ENCODE data around the gene WDTC1. TPM values are rescaled to one million over a fixed set of nuclear protein-coding genes. Genes with fewer than 3 reads are reported as not detected.

Gene WDTC1
- total RNA-seq, 1 experiment from 2014 or later = 26.6 TPM

GRCh38 chr1:27307874-27308598 lies 73.6 kb downstream of the WDTC1 start:
- H3K27me3 ChIP-seq (ENCODE audit: insufficient read depth, low read length) = no peaks in the 10 kb centered on the region
- H3K9me3 ChIP-seq (ENCODE audit: control insufficient read depth in 1 of 2, insufficient read depth in 1 of 2, low read depth in 1 of 2, low read length in 2 of 2) = no peaks in the 10 kb centered on the region
- ATAC-seq (no peak), DNase-seq (ENCODE audit: low read depth, low spot score) (no peak)
- no peaks in the 10 kb centered on the region for H3K79me2 ChIP-seq (ENCODE audit: insufficient read depth, low read length)
- ChIA-PET RAD21 (ENCODE audit: low non-redundant PET in 1 of 2, low total read pairs in 2 of 2, uncharacterized antibody in 2 of 2, unreplicated experiment in 2 of 2) (no interaction called here), POLR2A (interaction anchor here (1.6 kb wide), 1 partner anchor 75 kb away, joined by 4 read pairs; the partner anchor contains the start of gene CD164L2), CTCF (interaction anchor here (0.9 to 2.8 kb wide), 7 partner anchors 9 to 211 kb away, joined by 3 to 11 read pairs (median 3); no protein-coding TSS in a partner anchor)
- no peak overlapping the region for H3K9ac ChIP-seq (ENCODE audit: low read length)
- no peaks in the 10 kb centered on the region for H3K9me2 ChIP-seq (ENCODE audit: insufficient read depth)
- no peak overlapping the region for H2AFZ ChIP-seq (ENCODE audit: low read depth, low read length, poor library complexity, severe bottlenecking)
- no peak overlapping the region for H3K4me3 ChIP-seq (replicated peaks in 1 of 2; ENCODE audit: low read depth in 1 of 2, low read length in 2 of 2)
- peaks cover 6 to 12% of the 10 kb centered on the region in 2 experiments; a peak in 3 of 4 replicates for H3K4me1 ChIP-seq (ENCODE audit: control insufficient read depth in 1 of 2, insufficient read depth in 2 of 2, low read length in 2 of 2)
- H4K20me1 ChIP-seq (ENCODE audit: insufficient read depth) = no peaks in the 10 kb centered on the region
- H3K36me3 ChIP-seq (ENCODE audit: control insufficient read depth in 1 of 2, insufficient read depth in 2 of 2, low read length in 2 of 2) = no peaks in the 10 kb centered on the region
- TF ChIP-seq ATF3 (IDR thresholded peaks at IDR 0.05) = no peak
- TF ChIP-seq MAX (IDR thresholded peaks at IDR 0.05) = no peak
- TF ChIP-seq YY1 (IDR thresholded peaks at IDR 0.05; ENCODE audit: extremely low read depth, insufficient replicate concordance, low read depth, low read length) = no peak
- TF ChIP-seq RAD21 (IDR thresholded peaks at IDR 0.05; ENCODE audit: low read depth) = no peak
- no peak for TF ChIP-seq CEBPB (IDR thresholded peaks at IDR 0.05; ENCODE audit: low read depth)
- TF ChIP-seq POLR2AphosphoS5 (IDR thresholded peaks at IDR 0.05; ENCODE audit: low read depth, low read length) = no peak
- TF ChIP-seq SRF (IDR thresholded peaks at IDR 0.05; ENCODE audit: low read depth) = no peak
- TF ChIP-seq CBX3 (IDR thresholded peaks at IDR 0.05; ENCODE audit: low read depth) = no peak
- TF ChIP-seq TCF7L2 (IDR thresholded peaks at IDR 0.05; ENCODE audit: borderline replicate concordance, extremely low read depth, insufficient read depth, insufficient read length) = no peak
- TF ChIP-seq, protein P1, sequence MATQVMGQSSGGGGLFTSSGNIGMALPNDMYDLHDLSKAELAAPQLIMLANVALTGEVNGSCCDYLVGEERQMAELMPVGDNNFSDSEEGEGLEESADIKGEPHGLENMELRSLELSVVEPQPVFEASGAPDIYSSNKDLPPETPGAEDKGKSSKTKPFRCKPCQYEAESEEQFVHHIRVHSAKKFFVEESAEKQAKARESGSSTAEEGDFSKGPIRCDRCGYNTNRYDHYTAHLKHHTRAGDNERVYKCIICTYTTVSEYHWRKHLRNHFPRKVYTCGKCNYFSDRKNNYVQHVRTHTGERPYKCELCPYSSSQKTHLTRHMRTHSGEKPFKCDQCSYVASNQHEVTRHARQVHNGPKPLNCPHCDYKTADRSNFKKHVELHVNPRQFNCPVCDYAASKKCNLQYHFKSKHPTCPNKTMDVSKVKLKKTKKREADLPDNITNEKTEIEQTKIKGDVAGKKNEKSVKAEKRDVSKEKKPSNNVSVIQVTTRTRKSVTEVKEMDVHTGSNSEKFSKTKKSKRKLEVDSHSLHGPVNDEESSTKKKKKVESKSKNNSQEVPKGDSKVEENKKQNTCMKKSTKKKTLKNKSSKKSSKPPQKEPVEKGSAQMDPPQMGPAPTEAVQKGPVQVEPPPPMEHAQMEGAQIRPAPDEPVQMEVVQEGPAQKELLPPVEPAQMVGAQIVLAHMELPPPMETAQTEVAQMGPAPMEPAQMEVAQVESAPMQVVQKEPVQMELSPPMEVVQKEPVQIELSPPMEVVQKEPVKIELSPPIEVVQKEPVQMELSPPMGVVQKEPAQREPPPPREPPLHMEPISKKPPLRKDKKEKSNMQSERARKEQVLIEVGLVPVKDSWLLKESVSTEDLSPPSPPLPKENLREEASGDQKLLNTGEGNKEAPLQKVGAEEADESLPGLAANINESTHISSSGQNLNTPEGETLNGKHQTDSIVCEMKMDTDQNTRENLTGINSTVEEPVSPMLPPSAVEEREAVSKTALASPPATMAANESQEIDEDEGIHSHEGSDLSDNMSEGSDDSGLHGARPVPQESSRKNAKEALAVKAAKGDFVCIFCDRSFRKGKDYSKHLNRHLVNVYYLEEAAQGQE (IDR thresholded peaks at IDR 0.05; ENCODE audit: low read depth) = no peak
- no peak for TF ChIP-seq SP1 (IDR thresholded peaks at IDR 0.05; ENCODE audit: low read depth)
- TF ChIP-seq EZH2phosphoT487 (IDR thresholded peaks at IDR 0.05; ENCODE audit: borderline replicate concordance) = no peak
- TF ChIP-seq SIN3A (IDR thresholded peaks at IDR 0.05; ENCODE audit: low read depth) = no peak
- TF ChIP-seq, protein P2, sequence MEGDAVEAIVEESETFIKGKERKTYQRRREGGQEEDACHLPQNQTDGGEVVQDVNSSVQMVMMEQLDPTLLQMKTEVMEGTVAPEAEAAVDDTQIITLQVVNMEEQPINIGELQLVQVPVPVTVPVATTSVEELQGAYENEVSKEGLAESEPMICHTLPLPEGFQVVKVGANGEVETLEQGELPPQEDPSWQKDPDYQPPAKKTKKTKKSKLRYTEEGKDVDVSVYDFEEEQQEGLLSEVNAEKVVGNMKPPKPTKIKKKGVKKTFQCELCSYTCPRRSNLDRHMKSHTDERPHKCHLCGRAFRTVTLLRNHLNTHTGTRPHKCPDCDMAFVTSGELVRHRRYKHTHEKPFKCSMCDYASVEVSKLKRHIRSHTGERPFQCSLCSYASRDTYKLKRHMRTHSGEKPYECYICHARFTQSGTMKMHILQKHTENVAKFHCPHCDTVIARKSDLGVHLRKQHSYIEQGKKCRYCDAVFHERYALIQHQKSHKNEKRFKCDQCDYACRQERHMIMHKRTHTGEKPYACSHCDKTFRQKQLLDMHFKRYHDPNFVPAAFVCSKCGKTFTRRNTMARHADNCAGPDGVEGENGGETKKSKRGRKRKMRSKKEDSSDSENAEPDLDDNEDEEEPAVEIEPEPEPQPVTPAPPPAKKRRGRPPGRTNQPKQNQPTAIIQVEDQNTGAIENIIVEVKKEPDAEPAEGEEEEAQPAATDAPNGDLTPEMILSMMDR (IDR thresholded peaks at IDR 0.05 in 2 of 3, conservative IDR thresholded peaks at IDR 0.05 in 1 of 3; ENCODE audit: borderline replicate concordance in 1 of 3, insufficient read depth in 1 of 3, low read depth in 2 of 3, low read length in 2 of 3) = no peak
- no peak for TF ChIP-seq EZH2 (IDR thresholded peaks at IDR 0.05)
- no peak for TF ChIP-seq POLR2A (IDR thresholded peaks at IDR 0.05; ENCODE audit: borderline replicate concordance, extremely low read depth, insufficient read depth, insufficient read length)
- TF ChIP-seq EGR1 (IDR thresholded peaks at IDR 0.05; ENCODE audit: low read depth) = no peak
- no peak overlapping the region for H3K4me2 ChIP-seq (ENCODE audit: low read length)
- BruUV-seq (replicated peaks) = no TSS peak
- no peak overlapping the region for H3K27ac ChIP-seq (ENCODE audit: low read depth, low read length)
- intact Hi-C loops (cut with micrococcal nuclease) = no loop called here

Measured in HCT116 (cell line).